Neutrophil (primary cell): Measurements from ENCODE around the gene GFER.

ENCODE experiments used
- H3K27ac ChIP-seq: fragments of 200-600 bp; sonication (generic); 2 replicates; pipeline ENCODE4 v1.5.1; 2016; ENCODE audit warnings: mild to moderate bottlenecking, moderate library complexity
- H3K27me3 ChIP-seq: fragments of 200-600 bp; sonication (generic); 2 replicates; pipeline ENCODE4 v1.6.0; 2016; ENCODE audit warnings: mild to moderate bottlenecking
- H3K36me3 ChIP-seq: fragments of 200-600 bp; sonication (generic); 2 replicates; pipeline ENCODE4 v1.5.1; 2017
- H3K4me1 ChIP-seq, 2 experiments: fragments of 200-600 bp in 1 of 2; sonication (generic) in 1 of 2; 1 replicate in 1 of 2; 2 replicates in 1 of 2; pipeline versions ENCODE4 v1.5.1 to v1.6.1; 2013 to 2016; ENCODE audit warnings: low read depth in 1 of 2, low read length in 1 of 2, mild to moderate bottlenecking in 1 of 2, moderate library complexity in 1 of 2; ENCODE audit not compliant: control insufficient read depth in 1 of 2, insufficient read depth in 1 of 2
- H3K4me3 ChIP-seq, 2 experiments: fragments of 200-600 bp in 1 of 2; sonication (generic) in 1 of 2; 1 replicate in 1 of 2; 2 replicates in 1 of 2; pipeline ENCODE4 v1.5.1; 2013 to 2016; ENCODE audit warnings: low read depth in 1 of 2, low read length in 1 of 2, mild to moderate bottlenecking in 1 of 2, moderate library complexity in 1 of 2
- H3K9me3 ChIP-seq: fragments of 200-600 bp; sonication (generic); 2 replicates; pipeline ENCODE4 v1.5.1; 2016
- TF ChIP-seq, protein P1 (sequence below): fragments of 200-600 bp; sonication (generic); IDR thresholded peaks from 2 replicates; pipeline ENCODE4 v1.5.1; 2016; ENCODE audit warnings: antibody characterized with exemption

The GFER gene

GRCh38 chr16:1980770-1981087, 3.3 kb upstream of the GFER start:
- H3K27me3 ChIP-seq: peaks cover 61% of the 10 kb centered on the region
- TF ChIP-seq, protein P1, sequence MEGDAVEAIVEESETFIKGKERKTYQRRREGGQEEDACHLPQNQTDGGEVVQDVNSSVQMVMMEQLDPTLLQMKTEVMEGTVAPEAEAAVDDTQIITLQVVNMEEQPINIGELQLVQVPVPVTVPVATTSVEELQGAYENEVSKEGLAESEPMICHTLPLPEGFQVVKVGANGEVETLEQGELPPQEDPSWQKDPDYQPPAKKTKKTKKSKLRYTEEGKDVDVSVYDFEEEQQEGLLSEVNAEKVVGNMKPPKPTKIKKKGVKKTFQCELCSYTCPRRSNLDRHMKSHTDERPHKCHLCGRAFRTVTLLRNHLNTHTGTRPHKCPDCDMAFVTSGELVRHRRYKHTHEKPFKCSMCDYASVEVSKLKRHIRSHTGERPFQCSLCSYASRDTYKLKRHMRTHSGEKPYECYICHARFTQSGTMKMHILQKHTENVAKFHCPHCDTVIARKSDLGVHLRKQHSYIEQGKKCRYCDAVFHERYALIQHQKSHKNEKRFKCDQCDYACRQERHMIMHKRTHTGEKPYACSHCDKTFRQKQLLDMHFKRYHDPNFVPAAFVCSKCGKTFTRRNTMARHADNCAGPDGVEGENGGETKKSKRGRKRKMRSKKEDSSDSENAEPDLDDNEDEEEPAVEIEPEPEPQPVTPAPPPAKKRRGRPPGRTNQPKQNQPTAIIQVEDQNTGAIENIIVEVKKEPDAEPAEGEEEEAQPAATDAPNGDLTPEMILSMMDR: no peak
- H3K4me1 ChIP-seq: peaks cover 20% of the 10 kb centered on the region in 2 experiments
- no peak overlapping the region for H3K4me3 ChIP-seq
- H3K36me3 ChIP-seq: peaks cover 27% of the 10 kb centered on the region
- H3K9me3 ChIP-seq: no peaks in the 10 kb centered on the region
- no peak overlapping the region for H3K27ac ChIP-seq

GRCh38 chr16:1981398-1981836, 2.6 kb upstream of the GFER start, which contains the start of gene NOXO1:
Gene NOXO1 (minus strand): TSS chr16:1981469. CDS start chr16:1981179, 290 bp downstream.
- TF ChIP-seq, protein P1: no peak
- peaks cover 61% of the 10 kb centered on the region for H3K27me3 ChIP-seq
- no peak within 1 kb of the TSS for H3K27ac ChIP-seq
- H3K9me3 ChIP-seq: no peaks in the 10 kb centered on the region
- peaks cover 20% of the 10 kb centered on the region in 2 experiments for H3K4me1 ChIP-seq
- H3K36me3 ChIP-seq: peaks cover 20% of the 10 kb centered on the region
- H3K4me3 ChIP-seq: no peak within 1 kb of the TSS

DNA sequence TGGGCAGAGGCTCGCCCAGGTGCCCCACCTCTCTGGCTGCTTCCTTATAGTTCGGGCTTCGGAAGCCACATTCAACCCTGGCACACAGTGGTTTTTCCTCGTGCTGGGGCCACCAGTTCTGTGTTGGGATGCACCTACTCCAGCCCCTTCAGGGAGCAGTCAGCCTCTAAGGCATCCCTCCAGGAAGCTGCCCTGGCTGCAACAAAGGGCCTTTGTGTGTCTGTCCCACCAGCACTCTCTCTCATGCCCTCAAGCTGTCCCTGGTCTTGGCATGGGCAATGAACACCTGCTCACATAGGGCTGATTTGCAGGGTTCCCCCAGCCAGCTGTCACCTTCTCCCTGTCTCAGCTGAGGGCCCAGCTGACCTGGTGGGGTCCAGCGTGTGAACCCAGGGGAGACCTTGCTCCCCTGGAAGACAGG, 2.0 kb upstream of the GFER start:
- TF ChIP-seq, protein P1: no peak
- Histone ChIP-seq H3K4me1 (peaks cover 20% of the 10 kb centered on the region in 2 experiments), H3K4me3 (no peak overlapping the region), H3K27me3 (peaks cover 61% of the 10 kb centered on the region), H3K36me3 (peaks cover 14% of the 10 kb centered on the region), H3K27ac (no peak overlapping the region), H3K9me3 (no peaks in the 10 kb centered on the region)

GRCh38 chr16:1982991-1983543, 926 bp upstream of the GFER start:
- Histone ChIP-seq H3K4me1 (peaks cover 20% of the 10 kb centered on the region in 2 experiments), H3K9me3 (no peaks in the 10 kb centered on the region), H3K36me3 (peaks cover 3% of the 10 kb centered on the region), H3K27me3 (peaks cover 62% of the 10 kb centered on the region), H3K27ac (peak overlapping the region; percentile 69), H3K4me3 (peak overlapping the region; percentile 69 to 78)
- TF ChIP-seq, protein P1: no peak

GRCh38 chr16:1984347-1985225, 593 bp downstream of the GFER start:
- Histone ChIP-seq H3K27me3 (peaks cover 63% of the 10 kb centered on the region), H3K4me1 (peaks cover 20% of the 10 kb centered on the region in 2 experiments), H3K9me3 (no peaks in the 10 kb centered on the region), H3K36me3 (no peaks in the 10 kb centered on the region), H3K27ac (peak overlapping the region; percentile 69), H3K4me3 (peak overlapping the region; percentile 69 to 78)
- TF ChIP-seq, protein P1: no peak
